Thyroid gland (tissue), 4 donors: Measurements from ENCODE around the gene EID3.

ENCODE experiments used
- CTCF ChIP-seq, 6 experiments: fragments of 200-600 bp in 3 of 6; fragments of 450-650 bp in 3 of 6; sonication (generic) in 3 of 6; IDR thresholded peaks; one replicate each; pipeline ENCODE4 v1.5.1; 2016 to 2019; ENCODE audit warnings: antibody characterized with exemption in 6 of 6, mild to moderate bottlenecking in 2 of 6, inconsistent platforms in 1 of 6, moderate library complexity in 1 of 6
- POLR2A ChIP-seq, 2 donors: fragments of 450-650 bp; IDR thresholded peaks; one replicate each; pipeline ENCODE4 v1.6.1; 2017; ENCODE audit warnings: antibody characterized with exemption in 2 of 2, mild to moderate bottlenecking in 2 of 2, moderate library complexity in 1 of 2

- TF ChIP-seq CTCF (IDR thresholded peaks at IDR 0.05), result no peak
- no peak for TF ChIP-seq POLR2A (IDR thresholded peaks at IDR 0.05)
These were observed 48.7 kb downstream of the EID3 start for GRCh38 chr12:104352106-104352713.
